ENCODE data around the gene KRT86. TPM values are rescaled to one million over a fixed set of nuclear protein-coding genes. Genes with fewer than 3 reads are reported as not detected.

KRT86 gene
- total RNA-seq, 1 donor: not detected

DNA sequence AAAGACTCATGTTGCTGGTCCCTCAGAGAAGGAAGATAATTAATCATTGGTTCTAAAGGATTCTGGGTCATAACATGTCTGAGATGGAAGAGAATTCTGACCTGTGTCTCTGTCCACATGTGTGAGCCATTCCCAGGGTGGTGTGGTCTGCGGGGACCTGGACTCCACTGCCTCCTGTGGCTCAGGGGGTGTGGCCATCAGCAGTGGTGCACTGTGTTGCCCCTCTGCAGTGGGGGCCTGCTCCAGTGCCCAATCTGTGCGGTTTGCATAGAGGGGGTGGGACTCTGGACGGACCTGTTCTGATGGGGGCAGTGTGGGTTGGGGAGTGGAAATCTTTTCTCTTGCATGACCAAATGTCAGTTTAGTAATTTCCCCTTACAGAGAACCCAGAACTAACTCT lies 79.3 kb downstream of the KRT86 start:
- no peak for DNase-seq (ENCODE audit: low read depth)
- H3K4me3 ChIP-seq (ENCODE audit: low read depth, low read length): no peak overlapping the region
- TF ChIP-seq, protein P1, sequence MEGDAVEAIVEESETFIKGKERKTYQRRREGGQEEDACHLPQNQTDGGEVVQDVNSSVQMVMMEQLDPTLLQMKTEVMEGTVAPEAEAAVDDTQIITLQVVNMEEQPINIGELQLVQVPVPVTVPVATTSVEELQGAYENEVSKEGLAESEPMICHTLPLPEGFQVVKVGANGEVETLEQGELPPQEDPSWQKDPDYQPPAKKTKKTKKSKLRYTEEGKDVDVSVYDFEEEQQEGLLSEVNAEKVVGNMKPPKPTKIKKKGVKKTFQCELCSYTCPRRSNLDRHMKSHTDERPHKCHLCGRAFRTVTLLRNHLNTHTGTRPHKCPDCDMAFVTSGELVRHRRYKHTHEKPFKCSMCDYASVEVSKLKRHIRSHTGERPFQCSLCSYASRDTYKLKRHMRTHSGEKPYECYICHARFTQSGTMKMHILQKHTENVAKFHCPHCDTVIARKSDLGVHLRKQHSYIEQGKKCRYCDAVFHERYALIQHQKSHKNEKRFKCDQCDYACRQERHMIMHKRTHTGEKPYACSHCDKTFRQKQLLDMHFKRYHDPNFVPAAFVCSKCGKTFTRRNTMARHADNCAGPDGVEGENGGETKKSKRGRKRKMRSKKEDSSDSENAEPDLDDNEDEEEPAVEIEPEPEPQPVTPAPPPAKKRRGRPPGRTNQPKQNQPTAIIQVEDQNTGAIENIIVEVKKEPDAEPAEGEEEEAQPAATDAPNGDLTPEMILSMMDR (IDR thresholded peaks at IDR 0.05; ENCODE audit: insufficient read depth, low read length): no peak

DNA sequence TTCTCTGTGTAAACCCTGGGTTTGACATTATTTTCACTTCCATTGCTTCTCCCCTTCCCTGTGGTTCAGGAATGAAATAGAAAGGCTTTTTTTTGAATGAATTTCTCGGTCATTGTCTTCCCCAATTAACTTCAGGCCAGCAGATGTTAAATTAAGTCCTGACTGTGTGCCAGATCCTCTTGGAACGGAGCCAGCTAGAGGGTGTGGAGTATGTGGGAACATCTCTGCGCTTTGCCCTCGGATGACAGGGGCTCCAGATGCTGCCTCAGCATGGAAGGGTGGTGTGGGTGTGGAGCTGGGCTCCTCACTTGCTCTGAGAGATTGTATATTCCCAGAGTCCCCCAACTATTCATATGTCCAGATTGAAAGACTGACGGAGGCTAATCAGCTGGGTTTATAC lies 79.8 kb downstream of the KRT86 start:
- no peak for DNase-seq (ENCODE audit: low read depth)
- TF ChIP-seq, protein P1 (IDR thresholded peaks at IDR 0.05; ENCODE audit: insufficient read depth, low read length): no peak
- H3K4me3 ChIP-seq (ENCODE audit: low read depth, low read length): no peak overlapping the region

DNA sequence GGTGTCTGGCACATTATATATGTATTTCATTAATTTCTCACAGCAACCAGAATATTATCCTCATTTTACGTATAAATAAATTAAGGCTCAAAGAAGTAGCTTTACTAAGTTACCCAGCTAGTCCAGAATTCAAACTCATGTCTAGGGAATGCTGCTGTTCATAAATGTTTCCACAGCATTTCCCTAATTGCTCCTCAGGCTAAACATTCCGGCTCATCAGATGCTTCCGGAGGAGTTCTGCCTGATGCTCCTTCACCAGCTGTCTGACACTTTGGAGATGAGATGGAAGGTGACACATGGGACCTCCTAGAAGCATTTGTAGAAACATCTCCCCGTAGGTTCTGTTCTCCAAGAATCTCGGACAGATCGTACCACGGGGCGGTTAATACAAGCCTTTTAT lies 80.7 kb downstream of the KRT86 start:
- TF ChIP-seq, protein P1 (IDR thresholded peaks at IDR 0.05; ENCODE audit: insufficient read depth, low read length): no peak
- H3K4me3 ChIP-seq (ENCODE audit: low read depth, low read length): no peak overlapping the region
- no peak for DNase-seq (ENCODE audit: low read depth)

DNA sequence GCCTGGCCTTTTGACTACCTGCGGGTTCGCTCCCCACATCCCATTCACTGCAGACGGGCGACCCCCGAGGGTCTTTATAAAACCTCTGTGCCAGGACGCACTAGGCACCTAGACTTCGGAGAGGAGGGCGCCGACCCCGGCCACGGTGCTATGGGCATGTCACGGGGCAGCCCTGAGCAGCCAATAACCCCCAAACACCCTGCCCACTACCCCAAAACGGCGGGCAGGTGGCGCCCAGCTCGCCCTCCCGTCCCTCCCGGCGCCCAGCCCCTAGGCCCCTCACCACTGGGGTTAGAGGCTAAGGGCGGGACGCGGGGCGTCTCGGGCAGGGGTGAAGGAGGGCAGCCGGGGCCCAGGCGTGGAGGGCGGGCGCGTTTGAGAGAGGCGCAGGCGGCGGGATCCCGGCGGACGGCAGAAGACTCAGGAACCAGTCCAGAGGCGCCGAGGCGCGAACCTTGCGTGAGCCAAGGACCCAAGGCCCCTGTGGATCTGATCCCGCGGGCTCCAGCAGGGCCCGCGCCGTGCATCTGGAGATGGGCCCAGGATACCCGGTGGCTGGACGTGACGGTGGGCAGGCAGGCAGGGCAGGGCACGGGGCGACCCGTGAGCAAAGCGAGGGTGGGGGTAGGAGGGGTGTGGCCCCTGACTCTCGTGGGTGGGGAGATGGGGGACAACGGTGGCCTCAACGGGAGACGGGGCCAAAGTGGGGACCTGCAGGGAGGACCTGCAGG lies 81.8 kb downstream of the KRT86 start:
- DNase-seq (ENCODE audit: low read depth): no peak
- H3K4me3 ChIP-seq (ENCODE audit: low read depth, low read length): no peak overlapping the region
- TF ChIP-seq, protein P1 (IDR thresholded peaks at IDR 0.05; ENCODE audit: insufficient read depth, low read length): no peak

DNA sequence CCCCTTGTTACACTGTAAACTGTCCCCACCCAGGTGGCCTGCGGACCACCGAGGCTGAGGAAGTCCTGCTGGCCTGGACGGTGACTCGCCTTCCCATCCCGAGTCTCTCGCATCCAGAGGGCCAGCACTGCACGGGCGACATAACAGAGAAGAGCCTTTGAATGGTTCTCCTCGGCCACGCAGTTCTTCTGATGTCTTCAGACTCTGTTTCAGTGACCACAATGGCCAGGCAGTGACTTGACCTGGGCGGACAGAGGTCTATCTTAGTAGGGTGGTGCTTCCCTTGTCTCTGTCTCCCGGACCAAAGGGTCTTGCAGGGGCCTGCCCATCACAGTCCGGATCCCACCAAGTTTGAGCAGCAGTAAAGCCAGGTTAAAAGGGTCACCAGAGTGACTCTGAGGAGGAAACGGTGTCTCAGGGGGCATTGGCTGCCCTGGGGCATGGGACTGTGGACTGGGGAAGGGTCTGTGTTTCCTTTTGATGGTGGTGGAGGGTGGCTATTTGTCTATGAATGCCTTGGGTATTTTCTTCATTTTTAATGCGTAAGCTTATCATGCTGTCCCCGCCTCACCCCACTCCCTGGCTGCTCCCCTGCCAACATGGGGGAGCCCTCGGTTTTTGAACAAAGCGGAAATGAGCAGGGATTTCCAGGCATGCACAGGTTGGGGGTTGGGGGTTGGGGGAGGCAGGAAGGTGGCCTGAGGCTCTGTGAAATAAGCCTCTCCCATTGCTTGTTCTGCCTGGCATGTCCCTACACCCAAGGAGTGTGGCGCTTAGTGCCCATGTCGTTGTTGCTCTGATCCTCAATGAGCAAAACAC lies 82.5 kb downstream of the KRT86 start:
- TF ChIP-seq, protein P1 (IDR thresholded peaks at IDR 0.05; ENCODE audit: insufficient read depth, low read length): no peak
- H3K4me3 ChIP-seq (ENCODE audit: low read depth, low read length): no peak overlapping the region
- no peak for DNase-seq (ENCODE audit: low read depth)

Other genes starting within 250 kb of the KRT86 start
- 0.82 and 3.9 TPM in 2 replicates for gene NR4A1, start 223.2 kb upstream of the KRT86 start, total RNA-seq (ENCODE audit: low replicate concordance)
- gene ATG101, start 204.7 kb upstream of the KRT86 start, total RNA-seq (ENCODE audit: low replicate concordance): 41.1 and 89.2 TPM in 2 replicates
- 0.27 and 0.98 TPM in 2 replicates for gene SMIM41, start 194.9 kb upstream of the KRT86 start, total RNA-seq (ENCODE audit: low replicate concordance)
- gene KRT80, start 82.6 kb upstream of the KRT86 start, total RNA-seq (ENCODE audit: low replicate concordance): 0.25 and 0.36 TPM in 2 replicates
- gene KRT7, start 41.4 kb upstream of the KRT86 start, total RNA-seq (ENCODE audit: low replicate concordance): 1.4 and 20.0 TPM in 2 replicates
- not detected in 2 replicates for gene KRT81, start 16.9 kb downstream of the KRT86 start, total RNA-seq (ENCODE audit: low replicate concordance)
- not detected in 2 replicates for gene KRT83, start 46.8 kb downstream of the KRT86 start, total RNA-seq (ENCODE audit: low replicate concordance)
- gene KRT85, start 92.8 kb downstream of the KRT86 start, total RNA-seq (ENCODE audit: low replicate concordance): not detected in 2 replicates
- gene KRT84, start 111.0 kb downstream of the KRT86 start, total RNA-seq (ENCODE audit: low replicate concordance): not detected in 2 replicates
- not detected in 2 replicates for gene KRT82, start 131.7 kb downstream of the KRT86 start, total RNA-seq (ENCODE audit: low replicate concordance)
- not detected in 2 replicates for gene KRT75, start 159.7 kb downstream of the KRT86 start, total RNA-seq (ENCODE audit: low replicate concordance)
- gene KRT6B, start 177.5 kb downstream of the KRT86 start, total RNA-seq (ENCODE audit: low replicate concordance): not detected in 2 replicates
- gene KRT6C, start 199.2 kb downstream of the KRT86 start, total RNA-seq (ENCODE audit: low replicate concordance): not detected in 2 replicates
- not detected in 2 replicates for gene KRT6A, start 218.6 kb downstream of the KRT86 start, total RNA-seq (ENCODE audit: low replicate concordance)
- gene KRT5, start 245.7 kb downstream of the KRT86 start, total RNA-seq (ENCODE audit: low replicate concordance): not detected in 2 replicates